ENCODE results near the gene NUP85. TPM values are rescaled to one million over a fixed set of nuclear protein-coding genes. Genes with fewer than 3 reads are reported as not detected.
"Not testable (repeated sequence)": the region's sequence is repeated elsewhere in the genome, so short reads cannot be mapped to it uniquely, and the experiment has no call there.

The NUP85 gene, protein sequence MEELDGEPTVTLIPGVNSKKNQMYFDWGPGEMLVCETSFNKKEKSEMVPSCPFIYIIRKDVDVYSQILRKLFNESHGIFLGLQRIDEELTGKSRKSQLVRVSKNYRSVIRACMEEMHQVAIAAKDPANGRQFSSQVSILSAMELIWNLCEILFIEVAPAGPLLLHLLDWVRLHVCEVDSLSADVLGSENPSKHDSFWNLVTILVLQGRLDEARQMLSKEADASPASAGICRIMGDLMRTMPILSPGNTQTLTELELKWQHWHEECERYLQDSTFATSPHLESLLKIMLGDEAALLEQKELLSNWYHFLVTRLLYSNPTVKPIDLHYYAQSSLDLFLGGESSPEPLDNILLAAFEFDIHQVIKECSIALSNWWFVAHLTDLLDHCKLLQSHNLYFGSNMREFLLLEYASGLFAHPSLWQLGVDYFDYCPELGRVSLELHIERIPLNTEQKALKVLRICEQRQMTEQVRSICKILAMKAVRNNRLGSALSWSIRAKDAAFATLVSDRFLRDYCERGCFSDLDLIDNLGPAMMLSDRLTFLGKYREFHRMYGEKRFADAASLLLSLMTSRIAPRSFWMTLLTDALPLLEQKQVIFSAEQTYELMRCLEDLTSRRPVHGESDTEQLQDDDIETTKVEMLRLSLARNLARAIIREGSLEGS
- 40.6 and 47.8 TPM in 2 replicates for total RNA-seq (2014; rRNA removed; shearing (Covaris generic); ENCODE audit: low replicate concordance)

DNA sequence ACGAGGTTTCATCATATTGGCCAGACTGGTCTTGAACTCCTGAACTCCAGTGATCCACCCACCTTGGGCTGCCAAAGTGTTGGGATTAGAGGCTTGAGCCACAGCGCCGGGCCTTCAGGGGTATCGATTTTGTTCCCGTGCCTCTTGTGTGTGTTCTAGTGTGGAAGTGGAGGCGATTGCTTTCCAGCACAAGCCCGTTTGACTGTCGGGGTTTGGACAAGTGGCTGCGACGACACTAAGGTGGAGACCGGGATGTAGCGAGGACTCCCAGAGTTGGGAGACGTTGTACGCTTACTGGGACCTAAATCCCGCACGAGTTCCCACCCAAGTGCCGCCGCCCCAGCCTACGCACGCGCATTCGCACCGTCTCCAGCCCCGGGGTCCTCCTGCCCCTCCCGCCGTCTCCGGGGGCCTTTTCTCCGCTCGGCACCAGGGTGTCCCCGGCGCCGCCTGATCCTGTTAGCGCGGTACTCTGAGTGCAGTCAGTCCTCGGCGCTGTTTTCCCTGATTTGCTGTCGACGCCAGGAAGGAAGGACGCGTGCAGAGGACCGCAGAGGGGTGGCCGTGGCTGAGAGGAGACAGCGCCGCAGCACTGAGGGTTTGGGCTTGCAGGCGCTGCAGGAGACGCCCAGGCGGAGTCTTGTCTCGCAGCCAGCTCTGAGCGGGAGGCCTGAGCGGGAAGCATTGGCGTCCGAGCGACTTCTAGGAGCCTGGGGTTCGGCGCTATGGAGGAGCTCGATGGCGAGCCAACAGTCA is at the start of gene NUP85:
TSS of gene NUP85 (plus strand) at position 643 of the 756 bp plus-strand sequence. CDS start at position 726, 83 bp downstream.
- Histone ChIP-seq H4K20me1 (ENCODE audit: insufficient read depth, low read depth, low read length) (peaks cover 4% of the 10 kb centered on the region; the same call in 1 of the 2 replicates), H3K9me3 (ENCODE audit: low read length) (no peaks in the 10 kb centered on the region), H3K9ac (ENCODE audit: low read length) (peak within 1 kb of the TSS; percentile 94), H2AFZ (ENCODE audit: low read length) (peak within 1 kb of the TSS; percentile 96), H3K4me3 (ENCODE audit: low read length) (peak within 1 kb of the TSS; percentile 95), H3K36me3 (ENCODE audit: insufficient read depth, low read length) (peaks cover 17% of the 10 kb centered on the region; the same call in 1 of the 2 replicates), H3K4me1 (ENCODE audit: low read length) (peaks cover 17% of the 10 kb centered on the region), H3K27ac (ENCODE audit: low read length) (peak within 1 kb of the TSS; percentile 79), H3K79me2 (ENCODE audit: low read length) (peaks cover 61% of the 10 kb centered on the region), H3K4me2 (ENCODE audit: low read depth, low read length, poor library complexity, severe bottlenecking) (peak within 1 kb of the TSS; percentile 88), H3K9me2 (replicated peaks; ENCODE audit: insufficient read depth, low read length) (no peaks in the 10 kb centered on the region), H3K27me3 (ENCODE audit: low read length) (no peaks in the 10 kb centered on the region)
- DNase-seq: peak; percentile 97

DNA sequence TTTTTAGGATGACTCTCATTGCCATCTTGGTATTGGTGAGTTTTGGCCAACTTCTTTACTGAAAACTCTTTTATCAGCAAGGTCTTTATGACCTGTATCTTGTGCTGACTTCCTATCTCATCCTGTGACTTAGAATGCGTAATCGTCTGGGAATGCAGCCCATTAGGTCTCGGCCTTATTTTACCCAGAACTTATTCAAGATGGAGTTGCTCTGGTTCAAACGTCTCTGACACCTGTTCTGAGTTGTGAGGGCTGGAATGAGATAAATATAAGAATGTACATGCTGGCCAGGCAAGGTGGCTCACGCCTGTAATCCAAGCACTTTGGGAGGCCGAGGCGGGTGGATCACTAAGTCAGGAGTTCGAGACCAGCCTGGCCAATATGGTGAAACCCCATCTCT is 47.0 kb upstream of the NUP85 start:
- not testable (repeated sequence) for H3K9me3 ChIP-seq (ENCODE audit: low read length); H3K4me3 ChIP-seq (ENCODE audit: low read length); H2AFZ ChIP-seq (ENCODE audit: low read length); H3K9ac ChIP-seq (ENCODE audit: low read length); H3K4me1 ChIP-seq (ENCODE audit: low read length); H3K4me2 ChIP-seq (ENCODE audit: low read depth, low read length, poor library complexity, severe bottlenecking); H3K36me3 ChIP-seq (ENCODE audit: insufficient read depth, low read length); H4K20me1 ChIP-seq (ENCODE audit: insufficient read depth, low read depth, low read length); H3K27me3 ChIP-seq (ENCODE audit: low read length); H3K79me2 ChIP-seq (ENCODE audit: low read length); H3K27ac ChIP-seq (ENCODE audit: low read length); H3K9me2 ChIP-seq (replicated peaks; ENCODE audit: insufficient read depth, low read length); DNase-seq

DNA sequence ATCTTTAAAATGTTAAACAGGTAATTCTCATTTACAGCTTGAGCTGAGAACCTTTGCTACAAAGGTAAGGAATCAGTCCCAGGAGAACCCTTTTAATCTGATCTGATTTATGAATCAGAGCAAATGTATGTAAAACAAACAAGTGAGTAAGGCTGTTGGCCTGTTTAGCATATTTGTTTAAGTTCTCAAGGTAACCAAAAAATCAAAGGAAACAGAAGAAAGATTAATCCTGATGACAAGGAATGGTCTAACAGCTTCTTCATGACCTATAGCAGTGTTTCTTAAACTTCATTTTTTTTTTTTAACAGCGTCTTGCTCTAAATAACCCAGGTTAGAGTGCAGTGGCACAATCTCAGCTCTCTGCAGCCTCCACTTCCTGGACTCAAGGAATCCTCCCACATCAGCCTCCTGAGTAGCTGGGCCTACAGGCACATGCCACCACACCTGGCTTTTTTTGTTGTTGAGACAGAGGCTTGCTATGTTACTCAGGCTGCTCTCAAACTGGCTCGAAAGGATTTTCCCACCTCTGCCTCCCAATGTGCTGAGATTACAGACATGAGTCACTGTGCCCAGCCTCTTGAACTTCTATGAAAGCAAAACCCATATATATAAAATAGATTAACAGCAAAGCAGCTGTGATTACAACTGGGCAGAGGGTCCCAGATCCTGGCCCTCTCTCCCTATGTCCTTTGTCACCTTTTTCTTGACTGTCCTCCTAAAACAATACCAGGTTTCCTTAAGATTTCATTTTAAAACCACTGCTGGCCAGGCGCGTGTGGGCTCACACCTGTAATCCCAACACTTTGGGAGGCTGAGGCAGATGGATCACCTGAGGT is 46.1 kb upstream of the NUP85 start:
- no peak overlapping the region for H3K27ac ChIP-seq (ENCODE audit: low read length)
- H3K4me1 ChIP-seq (ENCODE audit: low read length): peaks cover 9% of the 10 kb centered on the region
- H3K27me3 ChIP-seq (ENCODE audit: low read length): no peaks in the 10 kb centered on the region
- no peak overlapping the region for H3K4me3 ChIP-seq (ENCODE audit: low read length)
- no peak overlapping the region for H2AFZ ChIP-seq (ENCODE audit: low read length)
- no peak overlapping the region for H3K9ac ChIP-seq (ENCODE audit: low read length)
- H3K79me2 ChIP-seq (ENCODE audit: low read length): no peaks in the 10 kb centered on the region
- H4K20me1 ChIP-seq (ENCODE audit: insufficient read depth, low read depth, low read length): no peaks in the 10 kb centered on the region
- H3K4me2 ChIP-seq (ENCODE audit: low read depth, low read length, poor library complexity, severe bottlenecking): no peak overlapping the region
- H3K9me3 ChIP-seq (ENCODE audit: low read length): no peaks in the 10 kb centered on the region
- no peaks in the 10 kb centered on the region for H3K36me3 ChIP-seq (ENCODE audit: insufficient read depth, low read length)
- no peaks in the 10 kb centered on the region for H3K9me2 ChIP-seq (replicated peaks; ENCODE audit: insufficient read depth, low read length)
- no peak for DNase-seq

DNA sequence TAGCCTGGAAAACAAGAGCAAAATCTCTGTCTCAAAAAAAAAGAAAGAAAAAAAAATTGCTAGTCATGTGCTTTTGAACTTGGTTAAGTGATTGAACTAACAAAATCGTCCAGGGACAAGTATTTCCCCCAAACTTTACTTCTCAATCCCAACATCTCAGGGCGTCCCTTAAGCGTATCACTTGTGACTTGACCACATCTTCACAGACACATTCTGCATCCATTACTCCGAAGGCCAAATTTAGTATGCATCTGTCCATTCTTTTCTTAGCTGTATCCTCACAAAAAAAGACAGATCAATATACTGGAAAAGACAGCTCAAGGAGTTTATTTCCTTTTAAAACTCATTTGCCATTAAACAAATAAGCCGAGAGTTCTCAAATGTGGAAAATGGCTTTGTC is 45.3 kb upstream of the NUP85 start:
- Histone ChIP-seq H3K27me3 (ENCODE audit: low read length) (no peaks in the 10 kb centered on the region), H3K27ac (ENCODE audit: low read length) (no peak overlapping the region), H3K4me3 (ENCODE audit: low read length) (no peak overlapping the region), H2AFZ (ENCODE audit: low read length) (no peak overlapping the region), H3K9ac (ENCODE audit: low read length) (no peak overlapping the region), H3K4me1 (ENCODE audit: low read length) (peaks cover 3% of the 10 kb centered on the region), H3K4me2 (ENCODE audit: low read depth, low read length, poor library complexity, severe bottlenecking) (no peak overlapping the region), H3K79me2 (ENCODE audit: low read length) (no peaks in the 10 kb centered on the region), H4K20me1 (ENCODE audit: insufficient read depth, low read depth, low read length) (no peaks in the 10 kb centered on the region), H3K9me2 (replicated peaks; ENCODE audit: insufficient read depth, low read length) (no peaks in the 10 kb centered on the region), H3K36me3 (ENCODE audit: insufficient read depth, low read length) (no peaks in the 10 kb centered on the region), H3K9me3 (ENCODE audit: low read length) (no peaks in the 10 kb centered on the region)
- no peak for DNase-seq

DNA sequence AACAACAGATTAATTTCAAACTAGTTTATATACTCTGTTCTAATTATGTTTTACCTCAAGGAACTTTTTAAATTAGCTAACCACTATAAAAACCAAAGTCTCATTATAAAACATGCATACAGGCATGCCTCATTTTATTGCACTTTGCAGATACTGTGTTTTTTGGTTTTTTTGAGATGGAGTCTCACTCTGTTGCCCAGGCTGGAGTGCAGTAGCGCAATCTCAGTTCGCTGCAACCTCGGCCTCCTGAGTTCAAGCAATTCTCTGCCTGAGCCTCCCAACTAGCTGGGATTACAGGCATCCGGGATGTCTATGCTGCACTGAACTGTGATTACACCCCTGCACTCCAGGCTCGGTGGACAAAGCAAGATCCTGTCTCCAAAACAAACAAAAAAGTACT is 42.4 kb upstream of the NUP85 start:
- DNase-seq: no peak
- no peak overlapping the region for H2AFZ ChIP-seq (ENCODE audit: low read length)
- no peaks in the 10 kb centered on the region for H3K4me1 ChIP-seq (ENCODE audit: low read length)
- H4K20me1 ChIP-seq (ENCODE audit: insufficient read depth, low read depth, low read length): no peaks in the 10 kb centered on the region
- no peaks in the 10 kb centered on the region for H3K9me2 ChIP-seq (replicated peaks; ENCODE audit: insufficient read depth, low read length)
- no peak overlapping the region for H3K4me3 ChIP-seq (ENCODE audit: low read length)
- H3K4me2 ChIP-seq (ENCODE audit: low read depth, low read length, poor library complexity, severe bottlenecking): no peak overlapping the region
- peaks cover 12% of the 10 kb centered on the region; the same call in 1 of the 2 replicates for H3K36me3 ChIP-seq (ENCODE audit: insufficient read depth, low read length)
- H3K9ac ChIP-seq (ENCODE audit: low read length): no peak overlapping the region
- no peaks in the 10 kb centered on the region for H3K27me3 ChIP-seq (ENCODE audit: low read length)
- no peak overlapping the region for H3K27ac ChIP-seq (ENCODE audit: low read length)
- 0 out of 2 replicates have a peak, but pooled peaks cover 3% of the 10 kb centered on the region for H3K79me2 ChIP-seq (ENCODE audit: low read length)
- H3K9me3 ChIP-seq (ENCODE audit: low read length): no peaks in the 10 kb centered on the region

DNA sequence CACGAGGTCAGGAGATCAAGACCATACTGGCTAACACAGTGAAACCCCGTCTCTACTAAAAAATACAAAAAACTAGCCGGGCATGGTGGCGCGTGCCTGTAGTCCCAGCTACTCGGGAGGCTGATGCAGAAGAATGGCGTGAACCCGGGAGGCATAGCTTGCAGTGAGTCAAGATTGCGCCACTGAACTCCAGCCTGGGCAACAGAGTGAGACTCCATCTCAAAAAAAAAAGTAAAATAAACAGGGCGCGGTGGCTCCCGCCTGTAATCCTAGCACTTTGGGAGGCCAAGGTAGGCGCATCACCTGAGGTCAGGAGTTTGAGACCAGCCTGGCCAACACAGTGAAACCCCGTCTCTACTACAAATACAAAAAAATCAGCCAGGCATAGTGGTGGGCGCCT is 40.9 kb upstream of the NUP85 start:
- H3K4me1 ChIP-seq (ENCODE audit: low read length); H4K20me1 ChIP-seq (ENCODE audit: insufficient read depth, low read depth, low read length); H3K27me3 ChIP-seq (ENCODE audit: low read length); H3K4me3 ChIP-seq (ENCODE audit: low read length); H3K79me2 ChIP-seq (ENCODE audit: low read length); H2AFZ ChIP-seq (ENCODE audit: low read length); H3K27ac ChIP-seq (ENCODE audit: low read length); H3K9me3 ChIP-seq (ENCODE audit: low read length); DNase-seq; H3K4me2 ChIP-seq (ENCODE audit: low read depth, low read length, poor library complexity, severe bottlenecking); H3K9ac ChIP-seq (ENCODE audit: low read length); H3K9me2 ChIP-seq (replicated peaks; ENCODE audit: insufficient read depth, low read length): not testable (repeated sequence)
- peaks cover 12% of the 10 kb centered on the region; the same call in 1 of the 2 replicates for H3K36me3 ChIP-seq (ENCODE audit: insufficient read depth, low read length)

DNA sequence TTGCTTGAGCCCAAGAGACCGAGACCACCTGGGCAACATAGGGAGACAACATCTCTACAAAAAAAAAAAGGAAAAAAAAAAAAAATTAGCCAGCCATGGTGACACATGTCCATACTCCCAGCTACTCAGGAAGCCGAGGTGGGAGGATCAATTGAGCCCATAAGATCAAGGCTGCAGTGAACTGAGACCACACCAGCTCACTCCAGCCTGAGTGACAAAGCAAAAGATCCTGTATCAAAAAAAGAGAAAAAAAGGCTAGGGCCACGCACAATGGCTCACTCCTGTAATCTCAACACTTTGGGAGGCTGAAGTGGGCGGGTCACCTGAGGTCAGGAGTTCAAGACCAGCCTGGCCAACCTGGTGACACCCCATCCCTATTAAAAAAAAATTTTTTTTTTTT is 36.5 kb upstream of the NUP85 start:
- Histone ChIP-seq H3K27me3 (ENCODE audit: low read length) (no peaks in the 10 kb centered on the region), H3K9me2 (replicated peaks; ENCODE audit: insufficient read depth, low read length) (no peaks in the 10 kb centered on the region), H3K27ac (ENCODE audit: low read length) (no peak overlapping the region), H3K4me2 (ENCODE audit: low read depth, low read length, poor library complexity, severe bottlenecking) (no peak overlapping the region), H3K9ac (ENCODE audit: low read length) (no peak overlapping the region), H4K20me1 (ENCODE audit: insufficient read depth, low read depth, low read length) (0 out of 2 replicates have a peak, but pooled peaks cover 4% of the 10 kb centered on the region), H3K4me3 (ENCODE audit: low read length) (no peak overlapping the region), H3K36me3 (ENCODE audit: insufficient read depth, low read length) (peaks cover 33% of the 10 kb centered on the region; the same call in 1 of the 2 replicates), H2AFZ (ENCODE audit: low read length) (no peak overlapping the region), H3K9me3 (ENCODE audit: low read length) (no peaks in the 10 kb centered on the region), H3K4me1 (ENCODE audit: low read length) (no peaks in the 10 kb centered on the region), H3K79me2 (ENCODE audit: low read length) (peaks cover 40% of the 10 kb centered on the region)
- DNase-seq: no peak
